ENCODE data around the gene RPL35.

The RPL35 gene

GRCh38 chr9:124829334-124829669 is 32.5 kb downstream of the RPL35 start:
- DNase-seq (ENCODE audit: extremely low spot score, insufficient read length, low read depth): no peak
- FAIRE-seq: no peak

GRCh38 chr9:124828489-124829333 is 33.0 kb downstream of the RPL35 start:
- no peak for FAIRE-seq
- DNase-seq (ENCODE audit: extremely low spot score, insufficient read length, low read depth): no peak

GRCh38 chr9:124820698-124821623 is 40.8 kb downstream of the RPL35 start:
- no peak for FAIRE-seq
- no peak for DNase-seq (ENCODE audit: extremely low spot score, insufficient read length, low read depth)

GRCh38 chr9:124818431-124819281 is 43.1 kb downstream of the RPL35 start:
- FAIRE-seq (no peak), DNase-seq (ENCODE audit: extremely low spot score, insufficient read length, low read depth) (no peak)

GRCh38 chr9:124815601-124816000 is 46.2 kb downstream of the RPL35 start:
- FAIRE-seq: no peak
- no peak for DNase-seq (ENCODE audit: extremely low spot score, insufficient read length, low read depth)

GRCh38 chr9:124814164-124814535 is 47.6 kb downstream of the RPL35 start:
- DNase-seq (ENCODE audit: extremely low spot score, insufficient read length, low read depth) (no peak), FAIRE-seq (no peak)

- DNase-seq (ENCODE audit: extremely low spot score, insufficient read length, low read depth) (no peak), FAIRE-seq (no peak)
Measured at GRCh38 chr9:124813501-124814163, 48.1 kb downstream of the RPL35 start.

GRCh38 chr9:124813041-124813440 is 48.7 kb downstream of the RPL35 start:
- no peak for DNase-seq (ENCODE audit: extremely low spot score, insufficient read length, low read depth)
- FAIRE-seq: no peak

GRCh38 chr9:124812441-124812876 is 49.3 kb downstream of the RPL35 start:
- DNase-seq (ENCODE audit: extremely low spot score, insufficient read length, low read depth): no peak
- FAIRE-seq: no peak

GRCh38 chr9:124810663-124811355 is 50.9 kb downstream of the RPL35 start:
- FAIRE-seq (no peak), DNase-seq (ENCODE audit: extremely low spot score, insufficient read length, low read depth) (no peak)

GRCh38 chr9:124809741-124810500 is 51.8 kb downstream of the RPL35 start:
- DNase-seq (ENCODE audit: extremely low spot score, insufficient read length, low read depth) (no peak), FAIRE-seq (no peak)

GRCh38 chr9:124809211-124809610 is 52.5 kb downstream of the RPL35 start:
- DNase-seq (ENCODE audit: extremely low spot score, insufficient read length, low read depth) (no peak), FAIRE-seq (no peak)

GRCh38 chr9:124808246-124808956 is 53.4 kb downstream of the RPL35 start:
- FAIRE-seq: no peak
- no peak for DNase-seq (ENCODE audit: extremely low spot score, insufficient read length, low read depth)
